Fibroblast of the aortic adventitia (primary cell): ENCODE measurements around the gene TERB1. TPM values are rescaled to one million over a fixed set of nuclear protein-coding genes. Genes with fewer than 3 reads are reported as not detected.

Source experiments
- DNase-seq: peaks from one replicate; pipeline ENCODE4 v3.0.0-alpha.2; 2010; ENCODE audit warnings: low read depth
- H3K4me3 ChIP-seq: 2 replicates; pipeline ENCODE4 v1.5.1; 2011; ENCODE audit warnings: low read depth, mild to moderate bottlenecking, control low read depth, low read length, moderate library complexity
- total RNA-seq: library from RNA; depleted of rRNA; stranded (reverse); fragments of >200 nt; gene quantifications from 2 replicates; pipeline ENCODE4 v1.2.3, GENCODE V29; 2012; ENCODE audit warnings: low replicate concordance
- TF ChIP-seq, protein P1 (sequence below): IDR thresholded peaks from 2 replicates; pipeline ENCODE4 v1.5.1; 2011; ENCODE audit warnings: mild to moderate bottlenecking, low read length, control low read depth, inconsistent platforms; ENCODE audit not compliant: insufficient read depth

TERB1 gene
- total RNA-seq, 1 donor, result 0.09 TPM

DNA sequence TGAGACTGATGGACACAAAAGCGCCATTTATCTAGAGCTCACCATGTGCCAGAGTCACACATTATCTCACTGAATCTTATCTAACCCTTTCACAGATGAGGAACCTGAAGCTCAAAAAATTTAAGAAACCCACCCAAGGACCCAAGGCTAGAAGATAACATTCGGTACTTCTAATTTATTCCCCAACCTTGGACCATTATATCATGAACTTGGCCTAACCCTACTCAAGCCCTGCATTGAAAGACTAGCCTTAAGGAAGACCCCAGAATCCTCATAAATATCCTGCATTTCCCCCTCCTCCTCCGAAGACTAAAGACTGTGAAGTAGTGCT is 49.4 kb downstream of the TERB1 start:
- peak overlapping the region; percentile 42 for H3K4me3 ChIP-seq
- TF ChIP-seq, protein P1, sequence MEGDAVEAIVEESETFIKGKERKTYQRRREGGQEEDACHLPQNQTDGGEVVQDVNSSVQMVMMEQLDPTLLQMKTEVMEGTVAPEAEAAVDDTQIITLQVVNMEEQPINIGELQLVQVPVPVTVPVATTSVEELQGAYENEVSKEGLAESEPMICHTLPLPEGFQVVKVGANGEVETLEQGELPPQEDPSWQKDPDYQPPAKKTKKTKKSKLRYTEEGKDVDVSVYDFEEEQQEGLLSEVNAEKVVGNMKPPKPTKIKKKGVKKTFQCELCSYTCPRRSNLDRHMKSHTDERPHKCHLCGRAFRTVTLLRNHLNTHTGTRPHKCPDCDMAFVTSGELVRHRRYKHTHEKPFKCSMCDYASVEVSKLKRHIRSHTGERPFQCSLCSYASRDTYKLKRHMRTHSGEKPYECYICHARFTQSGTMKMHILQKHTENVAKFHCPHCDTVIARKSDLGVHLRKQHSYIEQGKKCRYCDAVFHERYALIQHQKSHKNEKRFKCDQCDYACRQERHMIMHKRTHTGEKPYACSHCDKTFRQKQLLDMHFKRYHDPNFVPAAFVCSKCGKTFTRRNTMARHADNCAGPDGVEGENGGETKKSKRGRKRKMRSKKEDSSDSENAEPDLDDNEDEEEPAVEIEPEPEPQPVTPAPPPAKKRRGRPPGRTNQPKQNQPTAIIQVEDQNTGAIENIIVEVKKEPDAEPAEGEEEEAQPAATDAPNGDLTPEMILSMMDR, result no peak

DNA sequence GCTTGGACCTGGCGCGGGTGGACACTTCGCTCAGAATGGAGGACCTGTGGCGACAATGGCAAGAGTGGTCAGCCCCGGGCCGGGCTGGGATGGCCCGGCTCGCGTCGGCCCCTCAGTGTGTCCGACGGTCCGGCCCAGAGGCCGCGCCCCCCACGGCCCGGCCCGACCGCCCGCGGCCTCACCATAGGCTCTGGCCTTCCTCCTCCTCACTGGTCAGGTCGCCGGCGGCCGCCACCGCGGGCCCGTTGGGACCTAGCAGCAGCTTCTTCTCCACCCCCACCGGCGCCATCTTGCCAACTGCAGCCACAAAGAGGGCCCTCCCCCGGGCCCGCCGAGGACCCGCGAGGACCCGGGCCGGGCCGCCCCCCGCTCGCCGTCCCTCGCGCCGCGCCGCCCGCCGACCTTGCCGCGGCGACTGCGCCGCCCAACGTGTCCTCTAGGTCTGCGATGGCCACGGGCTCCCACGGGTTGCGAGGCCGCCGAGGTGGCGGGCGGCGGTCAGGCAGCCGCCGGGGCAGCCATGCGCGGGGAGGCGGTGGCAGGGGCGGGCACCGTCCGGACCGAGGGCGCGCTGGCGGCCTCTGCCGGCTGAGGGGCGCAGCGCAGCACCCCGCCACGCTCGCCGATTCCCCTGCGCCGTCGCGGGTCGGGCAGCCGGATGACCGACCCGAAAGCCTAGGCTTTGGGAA is 49.9 kb downstream of the TERB1 start, which contains the start of gene DYNC1LI2:
Gene DYNC1LI2, minus strand, starts transcription at position 307 of the 689 bp plus-strand sequence. Its CDS starts 18 bp downstream, at position 289.
- H3K4me3 ChIP-seq, result peak within 1 kb of the TSS; percentile 92
- TF ChIP-seq, protein P1, result peak; percentile 57
- peak; percentile 61 for DNase-seq

More for the DNA sequence above, 49.4 kb downstream of the TERB1 start:
- no peak for DNase-seq

DNA sequence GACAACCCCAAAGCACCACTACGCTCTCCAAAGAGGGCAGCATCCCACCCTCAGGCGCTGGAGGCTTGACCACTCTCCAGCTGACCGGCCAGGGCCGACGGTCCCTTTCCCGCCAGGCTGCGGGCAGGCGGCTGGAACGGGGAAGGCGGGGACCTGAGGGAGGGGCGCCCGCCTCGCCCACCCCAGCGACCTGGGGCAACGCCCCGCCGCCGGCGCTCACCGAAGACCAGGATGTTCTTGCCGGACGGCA is 50.4 kb downstream of the TERB1 start:
- peak overlapping the region; percentile 92 for H3K4me3 ChIP-seq
- TF ChIP-seq, protein P1, result no peak
- DNase-seq, result no peak

DNA sequence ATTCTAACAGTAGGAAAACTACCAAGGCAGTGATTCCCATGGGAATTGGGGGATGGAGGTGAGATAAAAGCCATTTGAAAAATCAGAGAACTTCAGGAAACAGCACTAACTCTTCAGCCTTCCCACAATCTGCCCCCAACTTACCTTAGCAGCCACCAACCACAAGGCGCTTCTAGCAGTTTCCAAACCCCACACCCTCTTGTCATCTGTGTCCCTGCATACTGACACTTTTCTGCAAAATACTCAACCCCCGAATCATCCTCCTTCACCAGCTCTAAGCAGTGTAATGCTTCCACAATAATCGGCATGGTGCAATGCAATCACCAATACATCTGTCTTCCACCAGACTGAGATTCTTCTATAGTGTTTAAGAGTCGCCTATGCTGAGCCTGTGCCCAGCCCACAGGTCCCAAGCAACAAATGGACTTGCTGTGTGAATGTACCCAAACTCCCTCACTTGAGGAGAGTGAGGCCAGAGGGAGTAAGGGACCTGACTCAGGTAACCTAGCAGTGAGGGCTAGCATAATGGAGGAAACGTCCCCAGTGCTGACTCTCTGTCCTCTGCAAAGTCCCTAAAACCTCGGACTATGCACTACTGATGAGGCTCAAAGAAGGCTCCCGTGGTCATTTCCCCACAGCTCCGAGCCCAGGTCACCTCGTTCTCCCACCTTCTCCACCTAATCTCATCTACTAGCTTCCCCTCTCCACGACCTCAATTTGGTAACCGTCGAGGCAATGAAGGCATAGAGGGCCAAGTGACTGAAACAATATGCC is 50.9 kb downstream of the TERB1 start:
- no peak for DNase-seq
- TF ChIP-seq, protein P1, result no peak
- peak overlapping the region; percentile 92 for H3K4me3 ChIP-seq

DNA sequence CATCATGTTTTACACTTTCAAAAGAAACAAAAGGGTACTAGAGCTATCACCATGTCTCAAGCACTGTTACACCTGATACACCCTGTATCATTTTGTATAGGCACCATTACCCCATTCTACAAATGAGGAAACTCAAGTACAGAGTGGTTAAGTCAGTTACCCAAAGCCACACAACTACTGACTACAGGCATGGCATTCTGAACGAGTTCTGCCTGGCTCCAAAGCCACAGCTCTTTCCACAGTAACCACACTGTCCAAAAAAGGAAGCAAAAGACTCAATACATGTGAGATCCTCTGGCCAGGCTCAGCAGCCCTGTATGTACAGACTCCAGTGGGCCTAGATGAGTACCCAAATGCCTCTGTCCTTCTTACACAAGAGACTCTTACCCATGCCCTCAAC is 54.7 kb downstream of the TERB1 start:
- TF ChIP-seq, protein P1, result no peak
- no peak overlapping the region for H3K4me3 ChIP-seq
- no peak for DNase-seq

DNA sequence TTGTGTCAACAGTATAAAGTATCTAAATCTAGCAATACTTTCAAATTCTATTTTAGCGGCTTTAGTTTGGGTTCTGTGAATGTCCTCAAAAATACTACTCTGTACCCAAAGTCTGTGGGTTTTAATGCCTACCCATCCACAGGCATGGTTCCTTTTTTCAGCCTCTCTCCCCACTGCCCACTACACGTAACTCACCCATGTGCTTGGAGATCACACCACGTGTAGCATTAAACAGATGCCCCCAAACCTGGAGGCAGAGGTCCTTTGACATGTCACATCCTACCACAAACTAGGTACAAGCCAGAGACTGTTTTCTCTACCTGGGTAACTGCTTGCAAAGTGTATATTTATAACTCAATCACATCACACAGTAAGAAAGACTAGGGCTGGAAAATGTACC is 55.3 kb downstream of the TERB1 start:
- TF ChIP-seq, protein P1, result no peak
- no peak for DNase-seq
- no peak overlapping the region for H3K4me3 ChIP-seq
